Muscle layer of duodenum (tissue), 2 donors: ENCODE measurements around the gene ALDH7A1.
"Not testable (repeated sequence)": the region's sequence is repeated elsewhere in the genome, so short reads cannot be mapped to it uniquely, and the experiment has no call there.

Experiments
- H3K27ac ChIP-seq: one replicate; pipeline ENCODE4 v1.7.0; 2013; ENCODE audit warnings: mild to moderate bottlenecking, low read length
- H3K27me3 ChIP-seq: one replicate; pipeline ENCODE4 v1.7.0; 2013; ENCODE audit warnings: low read depth, mild to moderate bottlenecking, control low read depth, low read length
- H3K36me3 ChIP-seq, 2 donors: one replicate each; pipeline ENCODE4 v1.7.0; 2013; ENCODE audit warnings: low read length in 2 of 2, control low read depth in 1 of 2, mild to moderate bottlenecking in 1 of 2; ENCODE audit not compliant: insufficient read depth in 2 of 2, control insufficient read depth in 1 of 2
- H3K4me1 ChIP-seq, 2 donors: one replicate each; pipeline ENCODE4 v1.7.0; 2013; ENCODE audit warnings: low read length in 2 of 2, mild to moderate bottlenecking in 2 of 2, control low read depth in 1 of 2, moderate library complexity in 1 of 2; ENCODE audit not compliant: insufficient read depth in 2 of 2, control insufficient read depth in 1 of 2
- H3K4me3 ChIP-seq, 2 donors: one replicate each; pipeline ENCODE4 v1.7.0; 2013; ENCODE audit warnings: low read length in 2 of 2, low read depth in 1 of 2, mild to moderate bottlenecking in 1 of 2
- H3K9me3 ChIP-seq, 2 donors: one replicate each; pipeline ENCODE4 v1.7.0; 2013; ENCODE audit warnings: low read length in 2 of 2, control low read depth in 1 of 2, mild to moderate bottlenecking in 1 of 2; ENCODE audit not compliant: control insufficient read depth in 1 of 2
- donor health status: healthy.

ALDH7A1 gene

DNA sequence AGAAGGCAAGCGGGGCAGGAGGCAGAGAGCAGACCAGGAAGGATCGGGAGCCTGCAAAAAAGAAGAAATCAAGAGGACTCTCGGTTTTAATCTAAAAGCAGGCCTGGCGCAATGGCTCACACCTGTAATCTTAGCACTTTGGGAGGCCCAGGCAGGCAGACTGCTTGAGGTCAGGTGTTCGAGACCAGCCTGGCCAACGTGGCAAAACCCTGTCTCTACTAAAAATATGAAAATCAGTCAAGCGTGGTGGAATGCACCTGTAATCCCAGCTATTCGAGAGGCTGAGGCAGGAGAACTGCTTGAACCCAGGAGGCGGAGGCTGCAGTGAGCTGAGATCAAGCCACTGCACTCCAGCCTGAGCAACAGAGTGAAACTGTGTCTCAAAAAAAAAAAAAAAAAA is 39.9 kb downstream of the ALDH7A1 start:
- H3K9me3 ChIP-seq, H3K27ac ChIP-seq, H3K4me3 ChIP-seq, H3K27me3 ChIP-seq, H3K4me1 ChIP-seq: not testable (repeated sequence)
- H3K36me3 ChIP-seq: peaks cover 23 to 46% of the 10 kb centered on the region in 2 donors

DNA sequence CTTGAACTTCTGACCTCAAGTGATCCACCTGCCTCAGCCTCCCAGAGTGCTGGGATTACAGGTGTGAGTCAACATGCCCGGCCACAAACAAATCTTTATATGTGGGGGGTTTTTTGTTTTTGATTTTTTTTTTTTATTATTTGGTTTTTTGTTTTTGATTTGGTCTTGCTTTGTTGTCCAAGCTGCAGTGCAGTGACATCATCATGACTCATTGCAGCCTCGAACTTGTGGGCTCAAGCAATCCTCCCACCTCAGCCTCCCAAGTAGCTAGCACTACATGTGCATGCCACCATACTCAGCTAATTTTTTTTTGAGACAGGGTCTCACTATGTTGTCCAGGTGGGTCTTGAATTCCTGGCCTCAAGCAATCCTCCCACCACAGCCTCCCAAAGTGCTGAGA is 42.4 kb downstream of the ALDH7A1 start:
- H3K9me3 ChIP-seq: no peaks in the 10 kb centered on the region
- H3K36me3 ChIP-seq: peaks cover 24 to 59% of the 10 kb centered on the region in 2 donors

DNA sequence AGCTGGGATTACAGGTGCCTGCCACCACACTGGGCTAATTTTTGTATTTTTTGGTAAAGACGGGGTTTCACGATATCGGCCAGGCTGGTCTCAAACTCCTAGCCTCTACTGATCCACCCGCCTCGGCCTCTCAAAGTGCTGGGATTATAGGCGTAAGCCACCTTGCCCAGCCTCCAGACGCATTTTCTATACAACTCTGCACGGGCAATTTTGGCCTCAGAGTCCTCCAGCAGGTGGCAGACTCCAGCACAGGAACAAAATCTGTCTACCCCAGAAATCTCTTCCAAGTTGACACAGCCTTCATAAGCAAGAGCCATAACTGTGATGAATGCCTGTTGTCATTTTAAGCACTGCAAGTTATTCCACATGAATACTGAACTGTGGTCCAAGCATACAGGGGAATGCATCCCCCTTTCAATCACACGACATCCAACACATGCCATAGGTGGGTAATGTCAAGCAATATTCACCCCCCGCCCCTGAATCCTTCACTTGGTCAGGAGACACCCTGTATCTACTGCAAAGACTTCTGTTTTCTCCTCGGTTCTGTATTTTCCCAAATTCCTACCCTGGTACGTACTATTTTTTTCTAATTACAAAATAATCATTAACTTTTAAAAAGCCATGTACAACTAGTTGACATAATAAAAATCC is 50.8 kb downstream of the ALDH7A1 start:
- Histone ChIP-seq H3K9me3 (no peaks in the 10 kb centered on the region), H3K4me3 (no peak overlapping the region), H3K4me1 (no peaks in the 10 kb centered on the region), H3K27me3 (no peaks in the 10 kb centered on the region), H3K36me3 (peaks cover 16 to 28% of the 10 kb centered on the region in 2 donors), H3K27ac (no peak overlapping the region)

More for the DNA sequence above, 42.4 kb downstream of the ALDH7A1 start:
- H3K27me3 ChIP-seq: no peaks in the 10 kb centered on the region
- H3K27ac ChIP-seq: no peak overlapping the region
- no peaks in the 10 kb centered on the region for H3K4me1 ChIP-seq
- no peak overlapping the region for H3K4me3 ChIP-seq

DNA sequence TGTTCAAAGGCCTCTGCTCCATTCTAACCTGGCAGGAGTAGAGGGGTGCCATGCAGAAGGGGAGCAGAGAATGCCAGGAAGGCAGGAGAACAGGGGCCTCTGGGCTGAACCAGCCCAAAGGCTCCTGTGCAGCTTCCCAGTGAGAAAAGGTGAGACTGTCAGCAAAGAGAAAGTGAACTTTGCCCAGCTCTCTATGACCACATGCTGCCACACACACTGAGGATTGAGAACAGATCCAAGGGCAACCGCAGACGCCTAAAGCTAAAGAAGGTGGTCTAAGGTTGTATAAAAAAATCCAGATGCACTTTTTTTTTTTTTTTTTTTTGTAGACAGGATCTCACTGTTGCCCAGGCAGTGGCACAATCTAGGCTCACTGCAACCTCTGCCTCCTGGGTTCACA is 51.4 kb downstream of the ALDH7A1 start:
- Histone ChIP-seq H3K9me3 (no peaks in the 10 kb centered on the region), H3K27ac (no peak overlapping the region), H3K36me3 (peaks cover 16 to 28% of the 10 kb centered on the region in 2 donors), H3K27me3 (no peaks in the 10 kb centered on the region), H3K4me3 (no peak overlapping the region), H3K4me1 (peaks cover 0 to 3% of the 10 kb centered on the region in 2 donors)

DNA sequence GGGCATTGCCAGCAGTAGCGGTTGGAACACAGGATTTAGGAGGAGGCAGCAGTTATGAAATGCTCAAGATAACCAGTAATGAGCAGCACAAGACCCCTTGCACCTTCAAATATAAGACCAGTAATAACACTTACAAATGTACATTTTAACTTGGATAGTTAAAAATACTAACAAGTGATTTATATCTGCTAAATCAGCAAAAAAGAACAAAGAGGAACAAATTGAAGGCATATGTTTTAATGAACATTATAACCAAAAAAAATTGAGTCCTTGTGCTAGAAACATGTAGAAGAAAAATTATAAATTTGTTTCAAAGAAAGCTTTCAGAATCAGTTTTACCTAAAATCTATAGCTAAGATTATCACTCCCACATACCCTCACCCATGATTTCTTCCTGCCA is 52.0 kb downstream of the ALDH7A1 start:
- peaks cover 16 to 22% of the 10 kb centered on the region in 2 donors for H3K36me3 ChIP-seq
- no peak overlapping the region for H3K4me3 ChIP-seq
- no peaks in the 10 kb centered on the region for H3K9me3 ChIP-seq
- peaks cover 0 to 6% of the 10 kb centered on the region in 2 donors for H3K4me1 ChIP-seq
- no peak overlapping the region for H3K27ac ChIP-seq
- H3K27me3 ChIP-seq: no peaks in the 10 kb centered on the region

DNA sequence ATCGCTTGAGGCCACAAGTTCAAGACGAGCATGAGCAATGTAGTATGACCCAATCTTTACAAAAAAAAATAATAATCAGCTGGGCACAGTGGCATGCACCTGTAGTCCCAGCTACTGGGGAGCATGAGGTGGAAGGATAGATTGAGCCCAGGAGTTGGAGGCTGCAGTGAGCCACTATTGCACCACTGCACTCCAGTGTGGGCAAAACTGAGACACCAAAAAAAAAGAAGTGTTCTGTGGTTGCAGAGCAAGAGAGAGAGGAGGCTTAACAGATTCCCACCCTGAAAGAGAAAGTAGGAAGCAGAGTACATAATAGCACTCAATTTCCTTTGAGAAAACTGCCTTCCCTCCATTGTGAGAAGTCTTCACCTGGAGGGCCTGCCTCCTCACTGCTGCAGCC is 52.6 kb downstream of the ALDH7A1 start:
- no peaks in the 10 kb centered on the region for H3K9me3 ChIP-seq
- H3K27me3 ChIP-seq: no peaks in the 10 kb centered on the region
- no peak overlapping the region for H3K4me3 ChIP-seq
- no peak overlapping the region for H3K27ac ChIP-seq
- H3K4me1 ChIP-seq: peaks cover 0 to 6% of the 10 kb centered on the region in 2 donors
- peaks cover 15 to 17% of the 10 kb centered on the region in 2 donors for H3K36me3 ChIP-seq

DNA sequence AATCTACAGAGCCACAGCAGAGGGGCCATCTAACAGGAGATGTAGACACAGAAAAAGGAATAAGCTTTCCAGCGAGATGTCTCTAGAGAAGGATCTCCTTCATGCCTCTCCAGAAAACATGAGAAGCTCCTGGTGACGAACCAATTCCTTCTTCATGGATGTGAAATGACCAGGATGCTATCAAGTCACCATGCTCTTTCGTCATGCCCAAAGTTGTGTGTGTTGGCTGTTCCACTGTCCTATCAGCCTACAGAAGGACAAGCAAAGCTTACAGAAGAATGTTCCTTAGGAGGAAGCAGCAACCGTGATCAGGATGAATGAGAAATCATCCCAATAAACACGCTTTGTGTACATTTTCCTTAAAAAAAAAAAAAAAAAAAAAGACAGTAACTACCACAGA is 54.4 kb downstream of the ALDH7A1 start:
- H3K4me3 ChIP-seq: no peak overlapping the region
- H3K4me1 ChIP-seq: peaks cover 0 to 6% of the 10 kb centered on the region in 2 donors
- H3K27me3 ChIP-seq: no peaks in the 10 kb centered on the region
- no peaks in the 10 kb centered on the region for H3K9me3 ChIP-seq
- no peak overlapping the region for H3K27ac ChIP-seq
- peaks cover 0 to 3% of the 10 kb centered on the region in 2 donors for H3K36me3 ChIP-seq

DNA sequence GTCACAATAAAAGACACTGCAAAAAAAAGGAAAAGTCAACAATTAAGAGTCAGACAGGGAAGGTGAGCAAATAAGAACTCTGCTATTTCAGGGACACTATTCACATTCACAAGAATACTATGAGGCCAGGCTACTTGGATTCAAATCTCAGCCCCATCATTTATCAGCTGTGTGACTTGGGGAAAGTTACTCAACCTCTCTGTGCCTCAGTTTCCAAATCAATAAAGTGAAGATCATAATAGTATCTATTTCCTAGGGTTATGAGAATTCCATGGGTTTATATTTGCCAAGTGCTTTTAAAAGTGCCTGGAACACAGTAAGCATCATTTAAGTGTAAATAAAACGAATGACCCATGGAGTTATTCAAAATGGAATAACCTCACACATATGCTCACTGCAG is 56.4 kb downstream of the ALDH7A1 start:
- Histone ChIP-seq H3K4me3 (no peak overlapping the region), H3K27ac (no peak overlapping the region), H3K36me3 (no peaks in the 10 kb centered on the region), H3K27me3 (no peaks in the 10 kb centered on the region), H3K4me1 (peaks cover 0 to 6% of the 10 kb centered on the region in 2 donors), H3K9me3 (no peaks in the 10 kb centered on the region)

DNA sequence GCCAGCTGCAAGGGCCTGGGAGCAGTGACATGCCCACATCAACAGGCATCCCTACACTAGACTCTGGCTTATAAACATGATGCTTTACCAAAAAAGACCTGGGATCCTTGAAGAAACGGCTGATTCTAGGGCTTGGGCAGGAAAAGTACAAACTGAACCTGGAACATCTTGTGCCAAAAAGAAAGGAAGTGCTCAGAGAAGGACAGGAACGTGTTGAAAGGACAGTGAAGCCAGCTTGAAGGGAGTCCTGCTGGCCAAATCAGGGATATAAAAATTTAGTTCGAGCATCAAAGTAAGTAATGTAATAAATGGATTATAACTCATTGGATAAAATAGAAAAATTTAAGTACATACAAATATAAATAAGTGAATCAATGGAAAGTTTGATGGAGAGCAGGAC is 58.1 kb downstream of the ALDH7A1 start:
- no peaks in the 10 kb centered on the region for H3K36me3 ChIP-seq
- no peaks in the 10 kb centered on the region for H3K9me3 ChIP-seq
- no peak overlapping the region for H3K27ac ChIP-seq
- no peaks in the 10 kb centered on the region for H3K27me3 ChIP-seq
- H3K4me3 ChIP-seq: no peak overlapping the region
- H3K4me1 ChIP-seq: peaks cover 0 to 11% of the 10 kb centered on the region in 2 donors

DNA sequence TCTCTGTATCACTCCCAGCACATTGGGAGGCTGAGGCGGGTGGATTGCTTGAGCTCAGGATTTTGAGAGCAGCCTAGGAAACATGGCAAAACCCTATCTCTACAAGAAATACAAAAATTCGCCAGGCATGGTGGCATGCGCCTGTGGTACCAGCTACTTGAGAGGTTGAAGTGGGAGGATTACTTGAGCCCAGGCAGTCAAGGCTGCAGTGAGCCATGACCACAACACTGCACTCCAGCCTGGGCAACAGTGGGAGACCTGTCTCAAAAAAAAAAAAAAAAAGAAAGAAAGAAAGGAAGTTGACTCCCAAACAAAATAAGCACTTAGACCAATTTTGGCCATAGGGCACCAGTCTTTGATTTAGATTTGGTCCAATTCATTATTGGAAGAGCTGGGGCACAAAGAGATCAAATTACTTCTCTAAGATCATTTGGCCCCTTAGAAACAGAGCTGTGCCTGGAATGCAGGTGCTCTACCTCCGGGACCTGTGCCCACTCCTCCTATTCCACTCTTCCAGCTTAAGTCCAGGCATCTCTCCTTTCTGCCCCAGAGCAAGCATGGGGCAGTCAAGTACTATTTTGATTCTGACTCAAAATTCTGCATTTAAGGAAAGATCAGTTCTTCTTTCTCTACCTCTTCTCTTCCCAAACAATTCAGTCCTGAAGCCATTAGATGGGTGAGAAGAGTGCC is 59.0 kb downstream of the ALDH7A1 start:
- H3K36me3 ChIP-seq: no peaks in the 10 kb centered on the region
- H3K4me3 ChIP-seq: no peak overlapping the region
- no peak overlapping the region for H3K27ac ChIP-seq
- H3K27me3 ChIP-seq: no peaks in the 10 kb centered on the region
- peaks cover 0 to 20% of the 10 kb centered on the region in 2 donors for H3K4me1 ChIP-seq
- no peaks in the 10 kb centered on the region for H3K9me3 ChIP-seq

DNA sequence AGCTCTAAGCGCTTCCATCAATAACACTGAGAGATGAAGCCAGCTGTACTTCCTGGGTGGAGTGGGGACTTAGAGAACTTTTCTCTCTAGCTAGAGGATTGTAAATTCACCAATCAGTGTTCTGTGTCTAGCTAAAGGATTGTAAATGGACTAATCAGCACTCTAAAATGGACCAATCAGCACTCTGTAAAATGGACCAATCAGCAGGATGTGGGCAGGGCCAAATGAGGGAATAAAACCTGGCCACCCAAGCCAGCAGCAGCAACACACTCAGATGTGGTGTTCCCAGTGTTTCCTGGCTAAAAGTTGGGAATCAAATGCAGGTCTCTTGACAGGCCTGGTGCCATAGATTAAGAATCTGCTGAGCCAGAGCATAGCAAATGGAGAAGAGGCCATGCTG is 60.5 kb downstream of the ALDH7A1 start:
- Histone ChIP-seq H3K4me3 (no peak overlapping the region), H3K9me3 (no peaks in the 10 kb centered on the region), H3K36me3 (no peaks in the 10 kb centered on the region), H3K27me3 (no peaks in the 10 kb centered on the region), H3K27ac (no peak overlapping the region), H3K4me1 (peaks cover 0 to 20% of the 10 kb centered on the region in 2 donors)
